GM18517 (cell line): ENCODE measurements around the gene COMT.

Source experiments
- ATAC-seq: cut with Tn5 transposase; IDR thresholded peaks from one replicate; pipeline ENCODE4 v1.9.1; 2021; ENCODE audit warnings: mild to moderate bottlenecking, moderate library complexity; ENCODE audit not compliant: unreplicated experiment

The COMT gene

GRCh38 chr22:19967850-19968449 is 26.4 kb downstream of the COMT start:
- ATAC-seq = no peak

DNA sequence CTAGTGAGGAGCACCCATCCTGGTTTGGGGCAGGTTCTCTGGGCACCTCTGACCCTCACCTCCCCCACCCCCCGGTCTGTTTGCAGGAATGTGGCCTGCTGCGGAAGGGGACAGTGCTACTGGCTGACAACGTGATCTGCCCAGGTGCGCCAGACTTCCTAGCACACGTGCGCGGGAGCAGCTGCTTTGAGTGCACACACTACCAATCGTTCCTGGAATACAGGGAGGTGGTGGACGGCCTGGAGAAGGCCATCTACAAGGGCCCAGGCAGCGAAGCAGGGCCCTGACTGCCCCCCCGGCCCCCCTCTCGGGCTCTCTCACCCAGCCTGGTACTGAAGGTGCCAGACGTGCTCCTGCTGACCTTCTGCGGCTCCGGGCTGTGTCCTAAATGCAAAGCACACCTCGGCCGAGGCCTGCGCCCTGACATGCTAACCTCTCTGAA is 26.9 kb downstream of the COMT start:
- no peak for ATAC-seq

GRCh38 chr22:19969141-19969928 is 27.8 kb downstream of the COMT start:
- ATAC-seq = no peak

DNA sequence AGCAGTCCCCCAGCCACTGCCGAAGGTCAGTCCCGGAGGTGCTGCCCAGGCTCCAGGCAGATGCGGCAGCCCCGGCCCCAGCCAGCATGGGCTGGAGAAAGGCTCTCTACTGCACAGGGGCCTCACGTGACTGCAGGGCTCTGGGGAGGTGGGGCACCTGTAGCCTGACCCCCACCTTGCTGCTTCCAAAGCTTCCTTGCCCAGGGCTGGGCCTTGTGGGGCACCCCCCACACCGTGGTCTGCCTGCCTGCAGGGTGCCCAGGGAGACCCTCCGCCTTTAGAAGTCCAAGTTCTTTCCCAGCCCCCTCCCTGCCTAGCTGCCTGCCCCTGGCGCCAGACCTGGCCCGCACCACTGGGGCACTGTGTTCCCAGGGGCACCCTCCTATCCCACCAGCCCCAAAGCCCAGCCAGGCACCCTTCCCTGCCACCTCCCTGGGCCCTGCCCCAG is 28.5 kb downstream of the COMT start:
- no peak for ATAC-seq

- ATAC-seq = no peak
These were observed 29.1 kb downstream of the COMT start for GRCh38 chr22:19970479-19971275.

DNA sequence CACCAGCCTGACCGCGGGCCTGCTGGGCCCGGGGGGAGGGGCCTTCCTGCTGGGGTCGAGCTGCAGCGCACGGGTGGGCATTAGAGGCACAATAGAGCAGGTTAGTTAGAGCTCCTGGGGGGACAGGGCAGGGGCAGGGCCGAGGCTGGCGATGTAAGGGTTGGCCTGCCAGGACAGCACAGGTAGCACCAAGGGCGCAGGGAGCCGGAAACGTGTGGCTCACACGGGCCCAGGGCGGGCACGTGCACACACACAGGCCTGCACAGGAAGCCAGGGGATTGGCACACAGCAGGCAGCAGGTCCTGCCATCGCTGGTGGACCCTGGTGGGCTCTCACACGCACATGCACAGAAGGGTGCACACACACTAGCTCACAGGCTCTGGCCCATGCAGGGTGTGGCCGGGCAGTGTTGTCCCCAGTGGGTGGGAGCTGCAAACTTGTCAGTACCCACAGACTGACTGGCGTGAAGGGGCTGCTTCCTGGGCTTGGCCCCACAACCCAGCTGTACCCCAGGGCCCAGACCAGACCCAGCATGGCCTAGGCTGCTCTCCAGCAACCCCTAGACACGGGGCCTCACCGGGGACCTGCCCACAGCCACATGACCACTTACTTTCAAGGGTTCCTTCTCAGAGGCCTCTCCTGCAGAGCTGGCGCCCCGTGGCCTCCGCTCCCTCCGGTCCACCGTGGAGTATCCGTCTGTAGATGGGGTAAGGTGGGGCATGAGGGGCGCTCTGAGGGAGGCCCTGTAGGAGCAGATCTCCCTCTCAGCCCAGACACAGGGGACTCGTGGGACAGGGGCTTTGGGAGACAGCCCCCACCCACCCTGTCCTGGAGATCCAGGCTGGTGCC is 29.9 kb downstream of the COMT start:
- ATAC-seq = no peak

- ATAC-seq = no peak
These were observed 30.7 kb downstream of the COMT start for GRCh38 chr22:19972251-19972650.

GRCh38 chr22:19972652-19973550 is 31.3 kb downstream of the COMT start:
- no peak for ATAC-seq

GRCh38 chr22:19973551-19974267 is 32.1 kb downstream of the COMT start:
- ATAC-seq = no peak

DNA sequence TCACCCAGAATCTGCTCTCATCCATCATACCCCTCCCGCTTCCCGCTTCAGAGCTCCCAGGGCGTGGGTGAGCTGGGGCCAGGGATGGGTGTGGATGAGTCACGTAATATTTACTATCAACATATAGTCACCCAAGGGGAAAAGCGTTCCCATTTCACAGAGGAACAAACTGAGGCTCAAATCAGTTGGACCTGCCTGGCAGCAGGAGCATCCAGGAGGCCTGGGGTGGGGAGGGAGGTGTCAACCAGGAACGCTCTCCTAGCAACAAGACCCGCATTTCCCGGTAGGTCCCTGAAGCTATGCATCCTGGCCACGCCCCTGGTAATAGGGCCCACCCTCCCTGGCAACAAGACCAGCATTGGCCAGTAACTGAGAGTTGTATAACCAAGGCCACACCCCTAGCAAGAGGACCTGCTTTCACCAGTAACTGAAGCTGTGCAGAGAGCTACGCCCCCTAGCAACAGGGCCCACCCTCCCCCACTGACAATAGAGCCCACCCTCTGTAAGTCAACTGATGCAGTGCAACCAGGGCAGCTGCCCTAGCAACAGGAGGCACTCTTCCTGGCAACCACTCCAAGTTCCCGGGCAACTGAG is 32.8 kb downstream of the COMT start:
- no peak for ATAC-seq

GRCh38 chr22:19974935-19975706 is 33.5 kb downstream of the COMT start:
- no peak for ATAC-seq

- ATAC-seq = no peak
These were observed 34.1 kb downstream of the COMT start for GRCh38 chr22:19975707-19976035.

- no peak for ATAC-seq
These were observed 35.1 kb downstream of the COMT start for GRCh38 chr22:19976671-19977070.

GRCh38 chr22:19977296-19978243 is 36.0 kb downstream of the COMT start:
- no peak for ATAC-seq

DNA sequence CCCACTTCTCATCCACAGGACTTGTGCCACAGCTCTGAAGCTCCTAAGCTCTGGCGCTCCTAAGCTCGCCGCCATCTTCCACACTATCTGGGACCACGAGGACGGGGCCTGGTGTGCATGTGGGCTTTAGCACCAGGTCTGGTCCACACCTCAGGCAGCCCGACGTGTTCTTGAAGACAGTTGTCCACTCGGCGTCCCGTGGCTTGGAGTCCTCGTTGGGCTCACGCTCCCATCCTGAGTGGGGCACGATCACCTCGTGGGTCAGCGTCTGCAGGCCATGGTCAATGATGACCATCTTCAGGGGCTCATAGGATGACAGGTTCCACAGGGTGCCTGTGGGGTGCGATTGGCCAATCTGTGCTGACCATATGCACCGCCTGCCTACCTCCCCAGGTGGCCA is 37.2 kb downstream of the COMT start:
- no peak for ATAC-seq

DNA sequence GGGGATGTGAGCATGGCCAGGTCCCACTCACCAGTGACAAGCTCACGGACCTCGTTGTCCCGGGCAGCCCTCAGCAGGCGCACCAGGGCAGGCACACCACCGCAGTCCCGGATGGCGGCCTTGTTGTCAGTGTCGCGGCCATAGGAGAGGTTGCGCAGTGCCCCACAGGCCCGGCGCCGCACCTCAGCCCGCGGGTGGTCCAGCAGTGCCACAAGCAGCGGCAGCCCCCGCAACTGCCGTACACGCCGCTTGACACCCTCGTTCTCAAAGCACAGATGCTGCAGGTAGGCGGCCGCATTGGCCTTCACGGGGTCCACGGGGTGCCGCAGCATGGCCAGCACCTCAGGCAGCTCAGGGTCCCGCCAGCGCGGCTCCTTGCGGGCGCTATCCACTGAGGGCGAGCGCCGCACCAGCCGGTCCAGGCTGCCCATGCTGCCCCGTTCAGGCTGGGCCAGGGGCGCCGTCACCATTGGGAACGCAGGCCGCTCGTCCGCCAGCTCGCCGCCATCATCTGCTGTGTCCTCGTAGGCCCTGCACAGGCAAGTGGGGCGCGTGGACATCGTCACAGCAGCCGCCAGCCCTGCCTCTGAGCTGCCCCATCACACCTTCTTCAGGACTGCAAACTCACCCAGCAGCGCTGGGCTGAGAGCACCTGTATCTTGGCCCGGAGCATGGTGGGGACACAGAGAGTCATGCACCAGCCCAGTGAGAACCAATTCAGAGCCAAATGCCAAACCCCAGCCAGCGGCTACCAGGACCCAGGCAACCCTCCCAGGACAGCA is 38.3 kb downstream of the COMT start:
- no peak for ATAC-seq
